Superior temporal gyrus (tissue), 1 donor: ENCODE data around the gene ARF6.

Source experiments
- DNase-seq: peaks from one replicate; pipeline ENCODE4 v3.0.0-alpha.2; 2016; ENCODE audit errors: extremely low spot score

ARF6 gene

DNA sequence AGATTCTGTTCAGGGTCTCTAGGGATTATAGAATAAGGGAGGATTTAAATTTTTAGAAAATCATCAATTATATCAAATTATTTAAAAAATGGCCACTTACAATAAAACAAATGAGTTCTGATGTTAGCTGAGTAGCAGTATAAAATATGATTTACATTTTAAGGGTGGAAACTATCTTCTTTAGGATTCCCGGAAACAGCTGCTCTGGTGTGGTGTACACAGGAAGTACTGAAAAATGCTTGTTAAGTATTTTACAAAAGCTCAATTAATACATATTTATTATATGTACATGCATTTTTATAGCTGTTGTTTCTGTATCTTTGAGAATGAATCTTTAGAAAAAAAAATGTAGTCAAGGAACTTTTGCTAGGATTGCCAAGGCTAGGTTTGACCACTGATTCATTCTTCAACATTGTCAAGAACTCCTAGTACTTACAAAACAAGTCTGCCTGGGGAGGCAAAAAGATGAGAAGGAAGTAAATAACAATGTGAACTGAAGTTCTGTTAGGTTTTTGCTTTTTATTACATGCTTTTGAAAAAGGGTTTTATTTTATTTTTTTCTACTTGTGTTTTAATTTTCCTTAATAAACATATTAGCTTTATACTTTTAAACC is 48.0 kb downstream of the ARF6 start:
- DNase-seq, result no peak

DNA sequence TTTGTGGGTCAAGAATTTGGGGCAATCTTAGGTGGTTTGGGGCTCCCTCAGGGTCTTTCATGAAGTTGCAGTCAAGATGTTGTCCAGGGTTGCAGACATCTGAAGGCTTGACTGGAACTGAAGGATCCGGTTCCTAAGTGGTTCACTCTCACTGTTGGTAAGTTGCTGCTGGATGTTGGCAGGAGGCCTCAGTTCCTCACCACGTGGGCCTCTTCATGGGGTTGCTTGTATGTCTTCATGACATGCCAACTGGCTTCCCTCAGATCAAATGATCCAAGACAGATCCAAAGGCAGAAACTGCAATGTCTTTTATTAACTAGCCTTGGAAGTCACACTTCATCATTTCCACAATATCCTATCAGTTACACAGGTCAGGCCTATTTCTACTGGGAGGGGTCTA is 49.2 kb downstream of the ARF6 start:
- no peak for DNase-seq

DNA sequence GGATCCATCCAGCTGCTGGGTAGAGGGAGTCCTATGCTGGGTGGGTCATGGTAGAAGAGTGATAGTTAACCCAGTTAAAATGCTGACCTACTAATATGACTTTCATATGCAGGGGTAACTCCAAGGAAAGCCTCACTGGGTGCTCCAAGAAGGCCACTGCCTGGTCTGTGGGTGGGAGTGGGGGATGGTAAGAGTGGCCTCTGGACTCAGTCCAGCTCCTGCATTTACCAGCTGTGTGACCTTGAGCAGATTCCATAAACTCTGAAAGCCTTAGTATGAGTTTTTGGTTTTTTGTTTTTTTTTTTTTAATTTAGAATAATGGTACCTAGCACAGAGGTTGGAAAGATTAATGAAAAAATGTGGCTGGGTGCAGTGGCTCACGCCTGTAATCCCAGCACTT is 51.6 kb downstream of the ARF6 start:
- DNase-seq, result no peak

GRCh38 chr14:49945448-49946319 is 52.8 kb downstream of the ARF6 start:
- no peak for DNase-seq
